ENCODE results near the gene FADS3. TPM values are rescaled to one million over a fixed set of nuclear protein-coding genes. Genes with fewer than 3 reads are reported as not detected.

FADS3 gene
- total RNA-seq, 1 experiment from 2014 or later, result 50.0 TPM

- no peaks in the 10 kb centered on the region for H3K27me3 Mint-ChIP-seq (ENCODE audit: low read depth)
- ATAC-seq, result no peak
- POLR2A ChIA-PET, result interaction anchor here (1.2 kb wide), 2 partner anchors 42 to 46 kb away, joined by 3 to 10 read pairs; no protein-coding TSS in a partner anchor
- peaks cover 26% of the 10 kb centered on the region for H3K4me1 Mint-ChIP-seq
- no peaks in the 10 kb centered on the region for H3K36me3 Mint-ChIP-seq
- CTCF ChIA-PET, result interaction anchor here (0.6 to 10.9 kb wide), 15 partner anchors 9 to 209 kb away, joined by 3 to 685 read pairs (median 6); partner anchors contain the start of genes BEST1, FEN1 and TMEM258
- no peak overlapping the region for H3K4me3 Mint-ChIP-seq
- DNase-seq (ENCODE audit: low spot score), result no peak
- TF ChIP-seq NR3C1 (CRISPR knock-in tag; conservative IDR thresholded peaks at IDR 0.05; ENCODE audit: low read depth) (no peak), ETV6 (CRISPR knock-in tag; IDR thresholded peaks at IDR 0.05) (no peak), ZNF532 (CRISPR knock-in tag; IDR thresholded peaks at IDR 0.05; ENCODE audit: borderline replicate concordance) (no peak), STAT6 (CRISPR knock-in tag; conservative IDR thresholded peaks at IDR 0.05; ENCODE audit: low read depth) (no peak), NFYB (CRISPR knock-in tag; conservative IDR thresholded peaks at IDR 0.05; ENCODE audit: low read depth) (no peak), GABPB1 (CRISPR knock-in tag; IDR thresholded peaks at IDR 0.05) (no peak), USF2 (CRISPR knock-in tag; IDR thresholded peaks at IDR 0.05) (no peak), EMX1 (CRISPR knock-in tag; IDR thresholded peaks at IDR 0.05) (no peak), AR (CRISPR knock-in tag; IDR thresholded peaks at IDR 0.05) (no peak), ZNF416 (CRISPR knock-in tag; IDR thresholded peaks at IDR 0.05) (no peak), ZNF317 (CRISPR knock-in tag; IDR thresholded peaks at IDR 0.05; ENCODE audit: borderline replicate concordance, low read depth) (no peak), E2F1 (CRISPR knock-in tag; IDR thresholded peaks at IDR 0.05) (no peak), JAZF1 (CRISPR knock-in tag; IDR thresholded peaks at IDR 0.05) (no peak)
- no peak overlapping the region for H3K27ac Mint-ChIP-seq
- H3K9me3 Mint-ChIP-seq, result no peaks in the 10 kb centered on the region
Measured at GRCh38 chr11:61903845-61904244, 12.5 kb upstream of the FADS3 start.
